Esophagus squamous epithelium (tissue), 4 donors: Measurements from ENCODE around the gene TBCD.

ENCODE experiments used
- POLR2A ChIP-seq, 4 donors: fragments of 450-650 bp; IDR thresholded peaks; one replicate each; pipeline ENCODE4 v1.6.1; 2017; ENCODE audit warnings: antibody characterized with exemption in 4 of 4, mild to moderate bottlenecking in 4 of 4, moderate library complexity in 3 of 4
- TF ChIP-seq, protein P1 (sequence below), 6 experiments: fragments of 450-650 bp in 4 of 6; fragments of 200-600 bp in 2 of 6; sonication (generic) in 2 of 6; IDR thresholded peaks; one replicate each; pipeline ENCODE4 v1.5.1; 2016 to 2019; ENCODE audit warnings: antibody characterized with exemption in 6 of 6, mild to moderate bottlenecking in 4 of 6, moderate library complexity in 4 of 6

DNA sequence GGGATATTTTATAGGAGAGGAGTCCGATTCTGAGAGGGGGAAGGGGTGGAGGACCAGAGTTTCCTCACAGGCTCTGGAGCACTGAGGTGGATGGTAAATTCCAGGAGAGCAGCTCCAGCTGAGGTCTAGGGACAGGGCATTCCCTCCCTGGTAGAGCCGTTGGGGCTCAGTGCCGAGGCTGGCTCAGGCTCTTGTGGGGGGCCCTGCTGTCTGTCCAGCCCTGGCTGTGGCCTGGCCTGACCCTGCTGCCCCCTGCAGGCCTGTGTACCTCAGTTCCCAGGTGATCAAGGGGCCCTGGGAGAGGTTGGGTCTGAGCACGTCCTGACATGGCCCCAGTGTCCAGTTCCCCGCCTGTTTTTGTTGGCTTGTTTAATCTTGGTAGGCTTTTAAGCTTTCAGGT lies 71.1 kb downstream of the TBCD start:
- TF ChIP-seq, protein P1, sequence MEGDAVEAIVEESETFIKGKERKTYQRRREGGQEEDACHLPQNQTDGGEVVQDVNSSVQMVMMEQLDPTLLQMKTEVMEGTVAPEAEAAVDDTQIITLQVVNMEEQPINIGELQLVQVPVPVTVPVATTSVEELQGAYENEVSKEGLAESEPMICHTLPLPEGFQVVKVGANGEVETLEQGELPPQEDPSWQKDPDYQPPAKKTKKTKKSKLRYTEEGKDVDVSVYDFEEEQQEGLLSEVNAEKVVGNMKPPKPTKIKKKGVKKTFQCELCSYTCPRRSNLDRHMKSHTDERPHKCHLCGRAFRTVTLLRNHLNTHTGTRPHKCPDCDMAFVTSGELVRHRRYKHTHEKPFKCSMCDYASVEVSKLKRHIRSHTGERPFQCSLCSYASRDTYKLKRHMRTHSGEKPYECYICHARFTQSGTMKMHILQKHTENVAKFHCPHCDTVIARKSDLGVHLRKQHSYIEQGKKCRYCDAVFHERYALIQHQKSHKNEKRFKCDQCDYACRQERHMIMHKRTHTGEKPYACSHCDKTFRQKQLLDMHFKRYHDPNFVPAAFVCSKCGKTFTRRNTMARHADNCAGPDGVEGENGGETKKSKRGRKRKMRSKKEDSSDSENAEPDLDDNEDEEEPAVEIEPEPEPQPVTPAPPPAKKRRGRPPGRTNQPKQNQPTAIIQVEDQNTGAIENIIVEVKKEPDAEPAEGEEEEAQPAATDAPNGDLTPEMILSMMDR (IDR thresholded peaks at IDR 0.05) = peak in 1 of 6 experiments; percentile 27
- TF ChIP-seq POLR2A (IDR thresholded peaks at IDR 0.05) = no peak
